NCI-H345 treated with DMSO at 0.1 percent for 48 hours (cell line): ENCODE data around the gene FAAP100.

Experiments
- DNase-seq: peaks from one replicate; lab custom pipeline; 2025; ENCODE audit not compliant: unreplicated experiment; lab: John Stamatoyannopoulos, UW

FAAP100 gene

GRCh38 chr17:81491761-81492160 is 60.4 kb downstream of the FAAP100 start:
- DNase-seq: no peak

GRCh38 chr17:81491181-81491581 is 61.0 kb downstream of the FAAP100 start:
- no peak for DNase-seq

GRCh38 chr17:81489998-81490992 is 61.9 kb downstream of the FAAP100 start:
- DNase-seq: no peak
